IMR-90 (cell line): ENCODE results near the gene KLHL7. TPM values are rescaled to one million over a fixed set of nuclear protein-coding genes. Genes with fewer than 3 reads are reported as not detected.

ENCODE experiments used
- ATAC-seq: fragments of 200-7000 bp; cut with Tn5 transposase; 2 replicates; pipeline ENCODE4 v1.9.1; 2020; ENCODE audit warnings: low read depth, mild to moderate bottlenecking, moderate library complexity
- Bru-seq: library from RNA; stranded (reverse); fragments of 400-500 nt; gene quantifications from one replicate; lab custom pipeline; 2021; lab: Mats Ljungman, UMichigan
- BruChase-seq, 2 experiments: library from RNA; stranded (reverse); fragments of 400-500 nt; gene quantifications; one replicate each; lab custom pipeline; 2021; lab: Mats Ljungman, UMichigan
- BruUV-seq: library from RNA; stranded (reverse); fragments of 400-500 nt; replicated peaks from 2 replicates; lab custom pipeline; 2021; lab: Mats Ljungman, UMichigan
- CTCF ChIA-PET: fragments of 300-600 bp; formaldehyde crosslinking; extraction: SDS; loops from one replicate; lab custom pipeline; 2021; ENCODE audit warnings: antibody characterized with exemption; lab: Yijun Ruan, JAX
- POLR2A ChIA-PET: fragments of 300-600 bp; sonication (Branson Sonifier 250); formaldehyde crosslinking; loops from one replicate; lab custom pipeline; 2022; ENCODE audit warnings: antibody characterized with exemption; ENCODE audit not compliant: unreplicated experiment; lab: Charles Lee
- DNase-seq: peaks from one replicate; pipeline ENCODE4 v3.0.0; 2013
- H2AFZ ChIP-seq: replicated peaks from 2 replicates; pipeline ENCODE3; 2013; ENCODE audit warnings: low read length, mild to moderate bottlenecking; ENCODE audit not compliant: poor library complexity
- H2AK5ac ChIP-seq: 2 replicates; pipeline ENCODE4 v1.6.1; 2013; ENCODE audit warnings: low read depth, low read length, inconsistent platforms
- H2AK9ac ChIP-seq: replicated peaks from 2 replicates; pipeline ENCODE3; 2013; ENCODE audit warnings: mild to moderate bottlenecking, low read depth, low read length, moderate library complexity; ENCODE audit not compliant: poor library complexity
- H2BK120ac ChIP-seq: 2 replicates; pipeline ENCODE4 v1.6.1; 2013; ENCODE audit warnings: low read depth, low read length, inconsistent platforms
- H2BK15ac ChIP-seq: 3 replicates; pipeline ENCODE4 v1.6.1; 2013; ENCODE audit warnings: low read depth, low read length, inconsistent platforms
- H2BK20ac ChIP-seq: 2 replicates; pipeline ENCODE4 v1.6.1; 2013; ENCODE audit warnings: low read depth, mild to moderate bottlenecking, inconsistent platforms, low read length, moderate library complexity
- H2BK5ac ChIP-seq: 2 replicates; pipeline ENCODE4 v1.6.1; 2013; ENCODE audit warnings: mild to moderate bottlenecking, low read depth, low read length, inconsistent platforms; ENCODE audit not compliant: poor library complexity, severe bottlenecking
- H3K14ac ChIP-seq: replicated peaks from 2 replicates; pipeline ENCODE4 v1.6.1; 2013; ENCODE audit warnings: low read depth, low read length, inconsistent platforms
- H3K18ac ChIP-seq: 2 replicates; pipeline ENCODE4 v1.6.1; 2013; ENCODE audit warnings: low read depth, low read length, control low read depth
- H3K23ac ChIP-seq: 2 replicates; pipeline ENCODE4 v1.6.1; 2013; ENCODE audit warnings: low read depth, low read length, inconsistent platforms
- H3K27ac ChIP-seq: 2 replicates; pipeline ENCODE4 v1.5.1; 2013; ENCODE audit warnings: mild to moderate bottlenecking, control low read depth, low read length; ENCODE audit not compliant: insufficient read depth
- H3K27me3 ChIP-seq: 2 replicates; pipeline ENCODE4 v1.6.1; 2013; ENCODE audit warnings: low read length; ENCODE audit not compliant: control insufficient read depth, insufficient read depth
- H3K36me3 ChIP-seq: 2 replicates; pipeline ENCODE4 v1.6.1; 2013; ENCODE audit warnings: low read length, mixed read lengths; ENCODE audit not compliant: control insufficient read depth, insufficient read depth
- H3K4ac ChIP-seq: 2 replicates; pipeline ENCODE4 v1.6.1; 2013; ENCODE audit warnings: low read depth, low read length, inconsistent platforms
- H3K4me1 ChIP-seq: 2 replicates; pipeline ENCODE4 v1.6.1; 2013; ENCODE audit warnings: low read length, mixed read lengths; ENCODE audit not compliant: control insufficient read depth, insufficient read depth
- H3K4me2 ChIP-seq: 2 replicates; pipeline ENCODE4 v1.6.1; 2013; ENCODE audit warnings: low read depth, mild to moderate bottlenecking, control low read depth, low read length, moderate library complexity
- H3K4me3 ChIP-seq: 2 replicates; pipeline ENCODE4 v1.5.1; 2013; ENCODE audit warnings: low read depth, mild to moderate bottlenecking, control low read depth, low read length, moderate library complexity; ENCODE audit not compliant: insufficient read depth
- H3K56ac ChIP-seq: 2 replicates; pipeline ENCODE4 v1.6.1; 2013; ENCODE audit warnings: low read length, inconsistent platforms; ENCODE audit not compliant: insufficient read depth; ENCODE audit errors: extremely low read depth
- H3K79me1 ChIP-seq, 2 experiments: 2 replicates each; pipeline ENCODE4 v1.6.1; 2013; ENCODE audit warnings: low read length in 2 of 2, inconsistent platforms in 1 of 2, low read depth in 1 of 2
- H3K9ac ChIP-seq: 2 replicates; pipeline ENCODE4 v1.6.1; 2013; ENCODE audit warnings: low read depth, low read length, control low read depth
- H3K9me1 ChIP-seq: 2 replicates; pipeline ENCODE4 v1.6.1; 2013; ENCODE audit warnings: low read length, inconsistent platforms; ENCODE audit not compliant: insufficient read depth
- H3K9me3 ChIP-seq: 2 replicates; pipeline ENCODE4 v1.6.1; 2013; ENCODE audit warnings: low read length; ENCODE audit not compliant: control insufficient read depth, insufficient read depth
- H4K20me1 ChIP-seq: 2 replicates; pipeline ENCODE4 v1.6.1; 2013; ENCODE audit warnings: low read length, inconsistent platforms; ENCODE audit not compliant: insufficient read depth
- H4K5ac ChIP-seq: 2 replicates; pipeline ENCODE4 v1.6.1; 2013; ENCODE audit warnings: mild to moderate bottlenecking, low read depth, low read length, control low read depth
- H4K8ac ChIP-seq, 2 experiments: 2 replicates each; pipeline ENCODE4 v1.6.1; 2013; ENCODE audit warnings: low read depth in 2 of 2, low read length in 2 of 2, control low read depth in 1 of 2, inconsistent platforms in 1 of 2
- H4K91ac ChIP-seq: 2 replicates; pipeline ENCODE4 v1.6.1; 2013; ENCODE audit warnings: low read depth, low read length, inconsistent platforms; ENCODE audit not compliant: insufficient read depth
- CHD1 ChIP-seq: IDR thresholded peaks from 2 replicates; pipeline ENCODE4 v1.6.1; 2012; ENCODE audit warnings: low read depth, low read length, improper control_type of control experiment
- CTCF ChIP-seq: conservative IDR thresholded peaks from 2 replicates; pipeline ENCODE4 v1.5.1; 2012; ENCODE audit warnings: mild to moderate bottlenecking, low read depth, low read length, improper control_type of control experiment
- FOS ChIP-seq: fragments of 150-350 bp; IDR thresholded peaks from 2 replicates; pipeline ENCODE4 v1.6.1; 2016; ENCODE audit warnings: low read depth, low read length
- MAFK ChIP-seq: IDR thresholded peaks from 2 replicates; pipeline ENCODE4 v1.6.1; 2012; ENCODE audit warnings: low read depth, low read length, improper control_type of control experiment
- MAZ ChIP-seq: IDR thresholded peaks from 2 replicates; pipeline ENCODE4 v1.6.1; 2012; ENCODE audit warnings: low read depth, mild to moderate bottlenecking, low read length, improper control_type of control experiment, moderate library complexity, borderline replicate concordance
- MXI1 ChIP-seq: IDR thresholded peaks from 2 replicates; pipeline ENCODE4 v1.6.1; 2012; ENCODE audit warnings: low read depth, mild to moderate bottlenecking, low read length, moderate library complexity, borderline replicate concordance
- NFE2L2 ChIP-seq: fragments of 150-350 bp; IDR thresholded peaks from 2 replicates; pipeline ENCODE4 v1.6.1; 2016; ENCODE audit warnings: low read depth, mild to moderate bottlenecking, low read length
- POLR2A ChIP-seq: IDR thresholded peaks from 2 replicates; pipeline ENCODE4 v1.6.1; 2012; ENCODE audit warnings: mild to moderate bottlenecking, low read depth, low read length
- RCOR1 ChIP-seq: IDR thresholded peaks from 2 replicates; pipeline ENCODE4 v1.6.1; 2012; ENCODE audit warnings: mild to moderate bottlenecking, low read length, improper control_type of control experiment; ENCODE audit not compliant: insufficient replicate concordance
- WGBS, 2 experiments: methylation state at CpG; one replicate each; pipeline versions ENCODE4 v1.1.5 to v1.1.7; 2013; ENCODE audit warnings: missing lambda C conversion rate in 2 of 2; ENCODE audit not compliant: insufficient read length in 1 of 2; ENCODE audit errors: extremely low coverage in 2 of 2; 5-methylcytosine and 5-hydroxymethylcytosine counted together
- dilution Hi-C: fragments of 300-500 bp; cut with HindIII; formaldehyde crosslinking; loops from one replicate; pipeline ENCODE4 v1.14.3; 2018; ENCODE audit warnings: low sequenced_read_pairs; ENCODE audit not compliant: unreplicated experiment
- in situ Hi-C: fragments of 300-500 bp; cut with MboI; formaldehyde crosslinking; loops from 3 replicates; pipeline ENCODE4 v1.14.3; 2019; ENCODE audit warnings: low sequenced_read_pairs, inconsistent platforms, mixed read lengths
- intact Hi-C: fragments of 100-400 bp; cut with micrococcal nuclease; formaldehyde crosslinking; loops from 2 replicates; pipeline ENCODE4 v1.10.0; 2022
- long read RNA-seq: library from polyadenylated mRNA; unstranded; transcript quantifications from one replicate; pipeline ENCODE4 v2.0.0, GENCODE V29; 2021; ENCODE audit not compliant: unreplicated experiment
- polyA plus RNA-seq, 3 experiments: library from polyadenylated mRNA; depleted of rRNA; stranded (reverse); fragments of >200 nt; gene quantifications; 2 replicates each; pipeline ENCODE4 v1.2.3, GENCODE V29; 2012; ENCODE audit warnings: low replicate concordance in 1 of 3
- total RNA-seq: library from RNA; depleted of rRNA; stranded (reverse); fragments of >200 nt; gene quantifications from 2 replicates; pipeline ENCODE4 v1.2.3, GENCODE V29; 2012; rRNA removed

Gene KLHL7
- total RNA-seq = 29.2 and 44.4 TPM in 2 replicates
- polyA plus RNA-seq (2012; rRNA removed) = 23.9 and 24.6 TPM in 2 replicates
- polyA plus RNA-seq (2012; cell fraction: cytosol; rRNA removed) = 12.1 and 15.2 TPM in 2 replicates
- polyA plus RNA-seq (2012; cell fraction: nucleus; rRNA removed; ENCODE audit: low replicate concordance) = 8.3 and 13.7 TPM in 2 replicates
- percentile 72 among the genes with signal in this experiment for Bru-seq, nascent RNA
- percentile 67 among the genes with signal in this experiment for BruChase-seq, experiment 1, labeled RNA remaining after a 6-hour chase
- BruChase-seq, experiment 2, labeled RNA remaining after a 2-hour chase = percentile 67 among the genes with signal in this experiment
- long read RNA-seq, full-length matches to known transcripts = 73 of 93 reads
- long read RNA-seq, partial matches to known transcripts = 3 of 93 reads
- long read RNA-seq, other reads (novel, unspliced or antisense) = 17 of 93 reads

- H4K5ac ChIP-seq = peak within 1 kb of the TSS; percentile 66; the same call in 1 of the 2 replicates
- 0 out of 2 replicates have a peak within 1 kb of the TSS, but pooled peaks have one; percentile 3 for H3K18ac ChIP-seq
- peak within 1 kb of the TSS; percentile 73 for H3K27ac ChIP-seq
- peaks cover 4% of the 10 kb centered on the region for H3K9me1 ChIP-seq
- peaks cover 11 to 42% of the 10 kb centered on the region in 2 experiments for H3K79me1 ChIP-seq
- in situ Hi-C loops (no loop called here), intact Hi-C loops (loop anchor here (1.0 to 2.0 kb wide), 2 partner anchors 10 to 77 kb away; partner anchors contain the start of gene NUP42), dilution Hi-C loops (no loop called here)
- H3K4me2 ChIP-seq = peak within 1 kb of the TSS; percentile 87
- H3K23ac ChIP-seq = peak within 1 kb of the TSS; percentile 93
- H2BK15ac ChIP-seq = no peak within 1 kb of the TSS
- peak within 1 kb of the TSS; percentile 42 for H3K14ac ChIP-seq
- H2AK5ac ChIP-seq = peak within 1 kb of the TSS; percentile 38; the same call in 1 of the 2 replicates
- H3K27me3 ChIP-seq = no peaks in the 10 kb centered on the region
- DNase-seq (peak; percentile 87), ATAC-seq (peak; percentile 98)
- no peaks in the 10 kb centered on the region for H3K36me3 ChIP-seq
- H2AFZ ChIP-seq = peak within 1 kb of the TSS; percentile 90
- H4K20me1 ChIP-seq = peaks cover 17% of the 10 kb centered on the region; the same call in 1 of the 2 replicates
- peak within 1 kb of the TSS; percentile 4; the same call in 1 of the 2 replicates for H2BK120ac ChIP-seq
- TF ChIP-seq FOS = no peak
- TF ChIP-seq CTCF = no peak
- peak; percentile 99 for TF ChIP-seq MAZ
- no peak for TF ChIP-seq MAFK
- no peak for TF ChIP-seq NFE2L2
- peak; percentile 60 for TF ChIP-seq RCOR1
- peak; percentile 83 for TF ChIP-seq POLR2A
- TF ChIP-seq MXI1 = peak; percentile 72; the same call in 1 of the 2 replicates
- TF ChIP-seq CHD1 = no peak
- 1% methylated on average over 25 of the region's 40 CpGs; no CpG with 5 or more reads in 1 of the 2 experiments for WGBS, 2 experiments
- H3K4ac ChIP-seq = peak within 1 kb of the TSS; percentile 21
- no TSS peak for BruUV-seq
- H3K56ac ChIP-seq = peak within 1 kb of the TSS; percentile 33
- no peak within 1 kb of the TSS for H2BK20ac ChIP-seq
- peak within 1 kb of the TSS; percentile 79 for H3K4me3 ChIP-seq
- peak within 1 kb of the TSS; percentile 91 for H2AK9ac ChIP-seq
- H3K9ac ChIP-seq = peak within 1 kb of the TSS; percentile 76
- H3K9me3 ChIP-seq = no peaks in the 10 kb centered on the region
- peak within 1 kb of the TSS; percentile 61 for H2BK5ac ChIP-seq
- H4K91ac ChIP-seq = peak within 1 kb of the TSS; percentile 26
- H4K8ac ChIP-seq = peak within 1 kb of the TSS; percentile 60 to 88
- POLR2A ChIA-PET = interaction anchor here (0.5 kb wide), 1 partner anchor 77 kb away, joined by 3 read pairs; no protein-coding TSS in a partner anchor
- CTCF ChIA-PET = interaction anchor here (1.0 to 2.1 kb wide), 3 partner anchors 10 to 19 kb away, joined by 3 to 13 read pairs (median 6); no protein-coding TSS in a partner anchor
- H3K4me1 ChIP-seq = no peaks in the 10 kb centered on the region; the same call in none of the 2 replicates
Measured at GRCh38 chr7:23105644-23106056, at the start of gene KLHL7. Gene KLHL7, plus strand, starts transcription at chr7:23105785. Its CDS starts 242 bp downstream, at chr7:23106027.
